Loucy (cell line): ENCODE results near the gene CCDC88C.
"Not testable (repeated sequence)": the region's sequence is repeated elsewhere in the genome, so short reads cannot be mapped to it uniquely, and the experiment has no call there.

Source experiments
- H2AFZ ChIP-seq: fragments of 200-600 bp; sonication (generic); 2 replicates; pipeline ENCODE4 v1.6.0; 2016; ENCODE audit warnings: antibody characterized with exemption, mild to moderate bottlenecking, low read length, moderate library complexity
- H3F3A ChIP-seq: fragments of 200-600 bp; 2 replicates; pipeline ENCODE4 v1.6.0; 2016; ENCODE audit warnings: antibody characterized with exemption, low read depth, mild to moderate bottlenecking
- H3K27me3 ChIP-seq: fragments of 200-600 bp; sonication (generic); 2 replicates; pipeline ENCODE4 v1.6.1; 2014; ENCODE audit warnings: low read length, mild to moderate bottlenecking; ENCODE audit not compliant: insufficient read depth, poor library complexity, severe bottlenecking
- H3K36me3 ChIP-seq: fragments of 200-600 bp; sonication (generic); 2 replicates; pipeline ENCODE4 v1.6.1; 2016; ENCODE audit warnings: low read length; ENCODE audit not compliant: insufficient read depth
- H3K4me1 ChIP-seq: fragments of 200-600 bp; sonication (generic); 2 replicates; pipeline ENCODE4 v1.5.1; 2014; ENCODE audit warnings: low read length, mild to moderate bottlenecking; ENCODE audit not compliant: insufficient read depth, poor library complexity, severe bottlenecking
- H3K4me2 ChIP-seq: fragments of 200-600 bp; sonication (generic); 2 replicates; pipeline ENCODE4 v1.6.0; 2014; ENCODE audit warnings: antibody characterized with exemption, low read length, low read depth, mild to moderate bottlenecking; ENCODE audit not compliant: poor library complexity, severe bottlenecking
- H3K4me3 ChIP-seq: fragments of 200-600 bp; sonication (generic); 2 replicates; pipeline ENCODE4 v1.5.1; 2014; ENCODE audit warnings: low read length, mild to moderate bottlenecking, mixed read lengths; ENCODE audit not compliant: poor library complexity, severe bottlenecking
- H3K79me2 ChIP-seq: fragments of 200-600 bp; sonication (generic); 2 replicates; pipeline ENCODE4 v1.6.1; 2014; ENCODE audit warnings: low read length; ENCODE audit not compliant: insufficient read depth
- H3K9ac ChIP-seq: fragments of 200-600 bp; sonication (generic); 2 replicates; pipeline ENCODE4 v1.6.0; 2014; ENCODE audit warnings: mild to moderate bottlenecking, low read depth, low read length, moderate library complexity; ENCODE audit not compliant: poor library complexity, severe bottlenecking
- H3K9me2 ChIP-seq: fragments of 200-600 bp; sonication (generic); replicated peaks from 2 replicates; pipeline ENCODE4 v1.6.1; 2016; ENCODE audit warnings: low read depth, low read length, mixed read lengths
- H3K9me3 ChIP-seq: fragments of 200-600 bp; sonication (generic); 2 replicates; pipeline ENCODE4 v1.6.1; 2014; ENCODE audit warnings: mild to moderate bottlenecking, antibody characterized with exemption, low read length, low read depth; ENCODE audit not compliant: insufficient read depth
- H4K20me1 ChIP-seq: fragments of 200-600 bp; sonication (generic); 2 replicates; pipeline ENCODE4 v1.6.0; 2014; ENCODE audit warnings: antibody characterized with exemption, low read length, mild to moderate bottlenecking; ENCODE audit not compliant: insufficient read depth, poor library complexity, severe bottlenecking
- EZH2phosphoT487 ChIP-seq: fragments of 200-600 bp; IDR thresholded peaks from 2 replicates; pipeline ENCODE4 v1.6.1; 2018; ENCODE audit warnings: antibody characterized with exemption, mild to moderate bottlenecking, moderate library complexity, borderline replicate concordance
- TF ChIP-seq, protein P1 (sequence below): fragments of 200-600 bp; sonication (generic); conservative IDR thresholded peaks from 2 replicates; pipeline ENCODE4 v1.5.1; 2014; ENCODE audit warnings: mild to moderate bottlenecking, antibody characterized with exemption, low read length

CCDC88C gene

GRCh38 chr14:91246051-91246852, 171.4 kb downstream of the CCDC88C start:
- Histone ChIP-seq H3K9ac (peak overlapping the region; percentile 39), H3K4me3 (no peak overlapping the region), H3K4me2 (peak overlapping the region; percentile 45), H3K4me1 (peaks cover 86% of the 10 kb centered on the region), H3K27me3 (no peaks in the 10 kb centered on the region), H3K79me2 (peaks cover 16% of the 10 kb centered on the region), H3K9me3 (no peaks in the 10 kb centered on the region), H3F3A (peaks cover 11% of the 10 kb centered on the region), H3K9me2 (no peaks in the 10 kb centered on the region), H3K36me3 (no peaks in the 10 kb centered on the region), H2AFZ (no peak overlapping the region), H4K20me1 (no peaks in the 10 kb centered on the region)
- no peak for TF ChIP-seq EZH2phosphoT487
- TF ChIP-seq, protein P1, sequence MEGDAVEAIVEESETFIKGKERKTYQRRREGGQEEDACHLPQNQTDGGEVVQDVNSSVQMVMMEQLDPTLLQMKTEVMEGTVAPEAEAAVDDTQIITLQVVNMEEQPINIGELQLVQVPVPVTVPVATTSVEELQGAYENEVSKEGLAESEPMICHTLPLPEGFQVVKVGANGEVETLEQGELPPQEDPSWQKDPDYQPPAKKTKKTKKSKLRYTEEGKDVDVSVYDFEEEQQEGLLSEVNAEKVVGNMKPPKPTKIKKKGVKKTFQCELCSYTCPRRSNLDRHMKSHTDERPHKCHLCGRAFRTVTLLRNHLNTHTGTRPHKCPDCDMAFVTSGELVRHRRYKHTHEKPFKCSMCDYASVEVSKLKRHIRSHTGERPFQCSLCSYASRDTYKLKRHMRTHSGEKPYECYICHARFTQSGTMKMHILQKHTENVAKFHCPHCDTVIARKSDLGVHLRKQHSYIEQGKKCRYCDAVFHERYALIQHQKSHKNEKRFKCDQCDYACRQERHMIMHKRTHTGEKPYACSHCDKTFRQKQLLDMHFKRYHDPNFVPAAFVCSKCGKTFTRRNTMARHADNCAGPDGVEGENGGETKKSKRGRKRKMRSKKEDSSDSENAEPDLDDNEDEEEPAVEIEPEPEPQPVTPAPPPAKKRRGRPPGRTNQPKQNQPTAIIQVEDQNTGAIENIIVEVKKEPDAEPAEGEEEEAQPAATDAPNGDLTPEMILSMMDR = no peak

GRCh38 chr14:91245616-91246015, 172.0 kb downstream of the CCDC88C start:
- H3K36me3 ChIP-seq, H2AFZ ChIP-seq, H3K9me2 ChIP-seq, H3K27me3 ChIP-seq, H3K9me3 ChIP-seq, H4K20me1 ChIP-seq, H3F3A ChIP-seq, H3K4me3 ChIP-seq: not testable (repeated sequence)
- Histone ChIP-seq H3K4me1 (peaks cover 85% of the 10 kb centered on the region), H3K79me2 (peaks cover 22% of the 10 kb centered on the region), H3K4me2 (peak overlapping the region; percentile 89), H3K9ac (peak overlapping the region; percentile 72)

GRCh38 chr14:91245029-91245428, 172.6 kb downstream of the CCDC88C start:
- no peaks in the 10 kb centered on the region for H3K9me2 ChIP-seq
- peaks cover 80% of the 10 kb centered on the region for H3K4me1 ChIP-seq
- no peak overlapping the region for H2AFZ ChIP-seq
- H4K20me1 ChIP-seq = no peaks in the 10 kb centered on the region
- no peaks in the 10 kb centered on the region for H3K9me3 ChIP-seq
- H3K4me2 ChIP-seq = peak overlapping the region; percentile 89
- peaks cover 6% of the 10 kb centered on the region; the same call in 1 of the 2 replicates for H3F3A ChIP-seq
- peaks cover 22% of the 10 kb centered on the region for H3K79me2 ChIP-seq
- H3K36me3 ChIP-seq = no peaks in the 10 kb centered on the region
- H3K4me3 ChIP-seq = peak overlapping the region; percentile 66
- peak overlapping the region; percentile 72 for H3K9ac ChIP-seq
- H3K27me3 ChIP-seq = no peaks in the 10 kb centered on the region
- no peak for TF ChIP-seq EZH2phosphoT487
- TF ChIP-seq, protein P1 = no peak

DNA sequence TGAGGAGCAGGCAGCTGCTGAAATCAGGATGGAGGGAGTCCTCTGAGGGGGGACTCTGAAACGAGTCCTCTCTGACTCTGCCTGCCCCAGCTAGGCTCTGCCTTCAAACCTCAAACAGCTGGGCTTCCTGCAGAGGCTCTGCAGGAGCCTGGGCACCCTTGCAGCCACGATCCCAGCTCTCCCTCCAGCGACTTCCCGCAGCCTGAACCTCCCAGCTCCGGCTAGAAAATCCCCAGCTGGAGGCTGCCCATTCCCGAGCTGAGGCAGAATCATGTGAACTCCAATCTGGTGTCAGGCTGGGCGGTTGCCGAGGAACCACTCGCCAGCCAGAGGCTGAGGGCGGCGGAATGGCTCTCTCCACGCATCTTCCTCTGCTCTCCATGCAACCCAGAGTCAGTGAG, 173.1 kb downstream of the CCDC88C start, which contains the start of gene GPR68:
Gene GPR68 (minus strand): TSS at position 204 of the 401 bp plus-strand sequence. CDS start 9,654 bp downstream, outside the sequence.
- Histone ChIP-seq H4K20me1 (no peaks in the 10 kb centered on the region), H3K9ac (peak within 1 kb of the TSS; percentile 72), H3K36me3 (no peaks in the 10 kb centered on the region), H3K9me3 (no peaks in the 10 kb centered on the region), H3K9me2 (no peaks in the 10 kb centered on the region), H3K27me3 (no peaks in the 10 kb centered on the region), H3K79me2 (peaks cover 22% of the 10 kb centered on the region), H3K4me3 (peak within 1 kb of the TSS; percentile 66), H3F3A (peaks cover 2% of the 10 kb centered on the region; the same call in 1 of the 2 replicates), H3K4me2 (peak within 1 kb of the TSS; percentile 89), H3K4me1 (peaks cover 74% of the 10 kb centered on the region), H2AFZ (no peak within 1 kb of the TSS)
- no peak for TF ChIP-seq EZH2phosphoT487
- TF ChIP-seq, protein P1 = no peak
